T-helper 9 cell (primary cell): ENCODE results near the gene SYMPK.

ENCODE experiments used
- DNase-seq: peaks from one replicate; pipeline ENCODE4 v3.0.0-alpha.2; 2020

The SYMPK gene

GRCh38 chr19:45779231-45780145 is 83.5 kb downstream of the SYMPK start:
- DNase-seq: peak; percentile 72

- no peak for DNase-seq
These were observed 84.8 kb downstream of the SYMPK start for GRCh38 chr19:45778010-45778661.

GRCh38 chr19:45777395-45777961 is 85.5 kb downstream of the SYMPK start:
- DNase-seq: no peak

DNA sequence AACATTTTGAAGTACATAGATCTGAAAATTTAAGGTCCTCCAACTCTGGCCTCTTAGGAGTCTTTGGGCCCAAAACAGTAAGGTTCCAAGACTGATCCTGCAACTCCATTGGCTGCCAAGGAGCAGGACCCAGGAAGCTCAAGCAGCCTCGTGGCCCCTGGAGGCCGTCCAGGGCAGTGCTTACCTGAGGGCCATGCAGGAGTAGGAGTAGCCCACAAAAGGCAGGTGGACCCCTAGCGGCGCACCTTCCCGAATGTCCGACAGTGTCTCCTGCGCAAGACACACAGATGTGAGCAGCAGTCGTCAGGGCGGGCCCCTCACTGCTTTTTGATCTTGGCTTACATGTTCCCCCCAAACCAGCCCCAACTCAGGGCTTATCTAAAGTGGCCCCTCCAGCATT is 88.2 kb downstream of the SYMPK start:
- no peak for DNase-seq

GRCh38 chr19:45773384-45773783 is 89.6 kb downstream of the SYMPK start:
- DNase-seq: no peak

GRCh38 chr19:45772912-45773311 is 90.0 kb downstream of the SYMPK start:
- no peak for DNase-seq

- no peak for DNase-seq
These were observed 90.7 kb downstream of the SYMPK start for GRCh38 chr19:45772130-45772840.

DNA sequence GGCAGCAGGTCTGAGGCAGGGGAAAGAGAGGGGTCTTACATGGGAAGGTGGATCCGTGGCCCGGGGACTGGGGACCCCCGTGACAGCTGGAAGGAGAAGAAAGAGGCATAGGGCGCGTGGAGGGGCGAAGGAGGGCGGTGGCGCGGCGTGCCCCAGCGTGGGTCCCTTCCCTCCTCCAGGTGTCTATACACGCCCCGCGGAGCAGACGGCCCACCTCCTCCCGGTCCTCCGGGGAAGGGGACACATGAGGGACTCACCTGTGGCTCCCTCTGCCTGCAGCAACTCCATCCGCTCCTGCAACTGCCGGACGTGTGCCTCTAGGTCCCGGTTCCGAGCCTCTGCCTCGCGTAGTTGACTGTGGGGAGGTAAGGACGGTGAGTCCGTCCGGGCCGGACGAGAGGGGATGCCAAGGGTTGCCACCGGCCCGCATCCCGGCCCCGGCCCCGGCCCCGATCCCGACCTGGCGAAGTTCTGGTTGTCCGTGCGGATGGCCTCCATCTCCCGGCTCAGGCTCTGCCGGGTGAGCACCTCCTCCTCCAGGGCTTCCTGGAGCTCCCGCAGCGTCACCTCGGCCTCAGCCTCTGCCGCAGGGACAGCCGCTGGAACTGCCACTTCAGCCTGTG is 91.5 kb downstream of the SYMPK start:
- DNase-seq: no peak

DNA sequence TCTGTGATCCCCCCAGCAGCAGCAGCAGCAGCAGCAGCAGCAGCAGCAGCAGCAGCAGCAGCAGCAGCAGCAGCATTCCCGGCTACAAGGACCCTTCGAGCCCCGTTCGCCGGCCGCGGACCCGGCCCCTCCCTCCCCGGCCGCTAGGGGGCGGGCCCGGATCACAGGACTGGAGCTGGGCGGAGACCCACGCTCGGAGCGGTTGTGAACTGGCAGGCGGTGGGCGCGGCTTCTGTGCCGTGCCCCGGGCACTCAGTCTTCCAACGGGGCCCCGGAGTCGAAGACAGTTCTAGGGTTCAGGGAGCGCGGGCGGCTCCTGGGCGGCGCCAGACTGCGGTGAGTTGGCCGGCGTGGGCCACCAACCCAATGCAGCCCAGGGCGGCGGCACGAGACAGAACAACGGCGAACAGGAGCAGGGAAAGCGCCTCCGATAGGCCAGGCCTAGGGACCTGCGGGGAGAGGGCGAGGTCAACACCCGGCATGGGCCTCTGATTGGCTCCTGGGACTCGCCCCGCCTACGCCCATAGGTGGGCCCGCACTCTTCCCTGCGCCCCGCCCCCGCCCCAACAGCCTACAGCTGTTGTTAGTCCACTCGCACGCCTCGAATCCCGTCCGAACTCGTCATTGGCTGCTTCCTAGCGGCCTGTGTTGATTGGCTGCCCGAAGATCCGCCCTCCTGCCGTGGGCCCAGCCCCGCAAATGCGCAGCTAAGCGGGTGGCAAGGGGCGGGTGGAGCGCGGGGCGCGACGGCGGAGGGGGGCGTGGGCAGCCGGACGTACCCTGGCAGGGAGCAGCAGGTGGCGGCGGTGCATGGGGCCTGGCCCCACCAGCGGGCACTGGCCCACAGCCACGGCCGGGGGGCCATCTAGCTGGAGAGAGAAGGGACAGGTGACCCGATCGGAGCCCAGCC is 92.5 kb downstream of the SYMPK start:
- DNase-seq: peak; percentile 87

GRCh38 chr19:45769821-45770191 is 93.1 kb downstream of the SYMPK start:
- peak; percentile 47 for DNase-seq

- peak; percentile 89 for DNase-seq
These were observed 93.8 kb downstream of the SYMPK start, which contains the start of gene SIX5 for GRCh38 chr19:45768984-45769782. Gene SIX5, minus strand, starts transcription at chr19:45769252. Its CDS starts 408 bp downstream, at chr19:45768844.

DNA sequence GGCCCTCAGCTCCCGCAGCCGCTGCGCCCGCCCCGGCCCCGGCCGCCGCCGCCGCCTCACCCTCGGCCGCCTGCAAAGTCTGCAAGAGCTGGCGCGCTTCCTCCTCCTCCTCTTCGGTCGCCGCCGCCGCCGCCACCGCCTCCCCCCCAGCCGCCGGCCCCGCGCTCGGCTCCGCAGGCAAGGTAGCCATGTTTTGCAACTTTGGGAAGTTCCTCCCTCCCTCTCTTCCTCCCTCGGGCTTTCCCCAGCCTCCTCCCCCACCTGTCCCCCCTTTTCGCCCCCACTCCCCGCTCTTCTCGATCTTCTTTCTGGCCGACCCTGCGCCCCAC is 94.3 kb downstream of the SYMPK start:
- peak; percentile 25 for DNase-seq

DNA sequence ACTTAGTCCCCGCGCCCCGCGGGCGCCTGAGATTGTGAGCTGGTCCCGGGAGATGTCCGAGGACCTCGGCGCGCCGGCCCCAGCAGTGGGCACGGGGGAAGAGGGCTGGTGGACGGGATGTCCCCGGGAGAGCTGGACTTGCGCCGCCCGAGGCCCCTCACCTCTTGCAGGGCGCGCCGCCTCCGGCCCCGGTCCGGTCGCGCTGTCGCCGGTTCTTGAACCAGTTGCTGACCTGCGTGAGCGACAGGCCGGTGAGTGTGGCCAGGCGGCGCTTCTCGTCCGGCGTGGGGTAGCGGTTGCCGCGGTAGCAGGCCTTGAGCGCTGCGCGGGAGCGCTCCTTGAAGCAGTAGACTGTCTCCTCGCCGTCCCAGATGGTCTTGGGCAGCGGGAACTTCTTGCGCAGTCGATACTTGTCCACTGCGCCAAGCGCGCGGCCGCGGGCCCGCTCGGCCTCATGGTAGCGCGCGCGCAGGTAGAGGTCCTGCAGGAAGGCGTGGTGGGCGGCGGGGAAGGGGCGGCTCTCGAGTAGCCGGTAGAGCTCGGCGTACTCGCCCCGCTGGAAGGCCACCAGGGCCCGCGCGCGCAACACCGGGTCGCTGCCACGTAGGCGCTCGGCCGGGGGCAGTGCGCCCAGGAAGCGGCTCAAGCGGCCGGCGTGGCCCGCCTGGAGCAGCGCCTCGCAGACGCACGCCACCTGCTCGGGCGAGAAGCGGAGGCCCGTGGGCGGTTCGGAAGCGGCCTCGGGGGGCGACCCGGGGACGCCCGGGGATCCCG is 94.9 kb downstream of the SYMPK start:
- no peak for DNase-seq

GRCh38 chr19:45767410-45767880 is 95.5 kb downstream of the SYMPK start:
- no peak for DNase-seq

- DNase-seq: no peak
These were observed 96.0 kb downstream of the SYMPK start for GRCh38 chr19:45766869-45767346.

DNA sequence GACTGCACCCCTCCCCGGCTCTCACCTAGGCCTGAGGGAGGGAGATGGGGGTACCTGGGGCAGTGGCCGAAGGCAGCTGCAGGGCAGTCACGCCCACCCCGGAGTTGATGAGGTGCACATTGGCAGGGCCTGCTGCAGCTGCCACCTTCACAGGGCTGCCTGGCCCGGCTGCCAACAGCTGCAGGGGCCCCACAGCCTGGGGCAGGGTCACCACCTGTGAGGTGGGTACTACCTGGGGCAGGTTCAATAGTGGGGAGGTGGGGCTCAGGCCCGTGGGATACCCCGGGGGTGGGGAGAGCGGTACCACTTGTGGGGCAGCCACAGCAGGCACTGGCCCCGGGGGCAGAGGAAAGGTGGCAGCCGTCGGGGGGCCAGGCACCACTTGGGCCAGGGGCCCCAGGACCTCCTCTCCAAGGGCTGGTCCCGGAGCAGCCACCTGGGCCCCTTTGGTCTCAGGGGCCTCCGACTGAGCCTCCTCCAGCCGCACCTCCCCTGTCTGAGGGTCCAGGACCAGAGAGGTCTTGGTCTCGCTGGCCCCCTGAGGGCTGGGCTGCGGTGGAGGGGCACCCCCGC is 96.6 kb downstream of the SYMPK start:
- no peak for DNase-seq

DNA sequence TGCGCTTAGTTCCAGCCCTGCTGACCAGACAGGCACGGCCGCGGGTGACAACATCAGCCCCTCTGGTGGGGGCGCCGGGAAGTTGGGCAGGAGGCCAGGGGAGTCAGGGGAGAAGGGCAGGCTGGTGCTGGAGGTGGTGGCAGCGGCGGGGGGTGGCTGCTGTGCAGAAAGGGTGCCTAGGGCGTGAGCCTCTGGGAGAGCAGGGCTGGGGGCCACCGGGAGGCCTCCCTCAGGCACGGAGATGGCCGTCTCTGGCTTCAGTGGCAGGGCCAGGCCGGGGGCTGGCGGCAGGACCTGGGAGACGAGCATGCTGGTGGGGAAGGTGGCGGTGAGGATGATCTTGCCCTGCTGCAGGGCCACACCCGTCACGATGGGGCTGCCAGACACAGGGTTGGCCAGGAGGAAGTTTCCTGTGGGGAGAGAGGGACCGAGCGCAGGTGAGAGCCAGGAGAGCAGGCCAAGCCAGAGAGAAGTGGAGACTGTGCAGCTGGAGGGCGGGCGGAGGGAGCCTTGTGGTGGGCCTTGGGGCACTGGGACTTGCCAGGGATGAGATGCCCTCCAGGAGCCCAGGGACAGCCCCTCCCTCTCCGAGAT is 97.1 kb downstream of the SYMPK start:
- DNase-seq: no peak
